HTERT RPE-1 (cell line): ENCODE data around the gene FOXI1.

Experiments
- in situ Hi-C: fragments of 300-500 bp; cut with MboI; formaldehyde crosslinking; loops from 4 replicates; pipeline ENCODE4 v1.14.3; 2020; ENCODE audit warnings: low sequenced_read_pairs

Gene FOXI1

DNA sequence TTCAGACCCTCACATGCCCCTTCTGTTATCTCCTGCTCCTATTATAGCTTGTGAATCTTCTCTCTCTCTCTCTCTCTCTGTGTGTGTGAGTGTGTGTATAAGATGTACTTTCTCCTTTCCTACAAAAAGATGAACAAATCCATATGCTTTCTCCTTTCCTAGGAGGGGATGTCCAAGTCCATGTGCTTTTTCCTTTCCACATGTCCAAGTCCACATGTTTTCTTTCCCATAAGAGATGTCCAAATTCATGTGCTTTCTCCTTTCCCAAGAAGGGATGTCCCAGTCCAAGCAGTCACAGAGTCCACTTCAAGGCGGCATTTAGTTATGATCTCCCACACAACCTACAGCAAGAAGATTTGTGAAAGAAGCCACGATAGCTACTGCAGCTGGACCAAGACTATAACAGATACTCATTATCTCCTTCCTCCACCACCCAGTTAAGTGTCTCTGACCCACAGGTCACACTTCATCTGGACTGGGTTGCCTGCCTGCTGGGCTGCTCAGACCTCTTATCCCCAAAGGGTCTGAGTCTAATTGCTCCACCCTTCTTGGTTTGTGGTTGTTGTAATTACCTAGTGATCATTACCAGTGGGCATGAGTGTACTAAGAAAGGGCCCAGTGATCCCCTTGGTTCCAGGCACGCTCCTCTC lies 18.4 kb upstream of the FOXI1 start:
- in situ Hi-C loops: loop anchor here (25.0 kb wide), 1 partner anchor 100 kb away; no protein-coding TSS in a partner anchor

DNA sequence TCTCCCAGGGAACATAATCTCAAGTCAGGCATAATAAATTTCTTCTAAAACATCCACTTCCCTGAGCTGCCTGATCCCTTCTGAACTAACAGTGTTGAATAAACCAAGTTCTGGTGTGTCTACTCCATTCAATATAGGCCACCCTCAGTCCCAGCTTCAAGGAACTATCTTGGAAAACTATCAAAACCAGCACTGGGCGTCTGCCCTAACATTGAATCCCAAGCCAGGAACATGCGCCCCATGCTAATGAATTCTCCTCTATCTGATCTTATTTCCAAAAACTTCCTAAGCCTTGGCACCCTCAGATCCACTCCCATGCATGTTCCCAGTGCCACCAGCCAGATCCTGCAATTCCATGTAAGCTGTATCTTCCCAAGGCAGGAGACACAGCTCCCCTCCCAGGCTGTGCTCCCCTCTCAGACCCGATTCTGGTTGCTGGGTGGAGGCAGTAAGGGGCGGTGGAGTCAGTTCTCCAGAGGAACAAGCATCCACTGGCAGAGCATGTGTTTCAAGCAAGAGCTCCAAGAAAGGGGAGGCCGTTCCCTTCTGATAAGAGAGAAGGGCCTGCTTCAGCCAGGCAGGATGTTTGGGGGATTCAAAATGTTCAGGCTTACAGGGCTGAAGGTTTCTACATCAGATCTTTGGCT lies 13.1 kb upstream of the FOXI1 start:
- in situ Hi-C loops: loop anchor here (25.0 kb wide), 1 partner anchor 95 kb away; no protein-coding TSS in a partner anchor

DNA sequence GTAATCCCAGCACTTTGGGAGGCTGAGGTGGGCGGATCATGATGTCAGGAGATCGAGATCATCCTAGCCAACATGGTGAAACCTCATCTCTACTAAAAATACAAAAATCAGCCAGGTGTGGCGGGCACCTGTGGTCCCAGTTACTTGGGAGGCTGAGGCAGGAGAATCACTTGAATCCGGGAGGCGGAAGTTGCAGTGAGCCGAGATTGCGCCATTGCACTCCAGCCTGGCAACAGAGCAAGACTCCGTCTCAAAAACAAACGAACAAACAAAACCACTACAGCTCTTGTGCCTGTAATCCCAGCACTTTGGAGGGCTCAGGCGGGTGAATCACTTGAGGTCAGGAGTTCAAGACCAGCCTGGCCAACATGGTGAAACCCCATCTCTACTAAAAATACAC lies 11.4 kb upstream of the FOXI1 start:
- in situ Hi-C loops: loop anchor here (25.0 kb wide), 1 partner anchor 93 kb away; no protein-coding TSS in a partner anchor

DNA sequence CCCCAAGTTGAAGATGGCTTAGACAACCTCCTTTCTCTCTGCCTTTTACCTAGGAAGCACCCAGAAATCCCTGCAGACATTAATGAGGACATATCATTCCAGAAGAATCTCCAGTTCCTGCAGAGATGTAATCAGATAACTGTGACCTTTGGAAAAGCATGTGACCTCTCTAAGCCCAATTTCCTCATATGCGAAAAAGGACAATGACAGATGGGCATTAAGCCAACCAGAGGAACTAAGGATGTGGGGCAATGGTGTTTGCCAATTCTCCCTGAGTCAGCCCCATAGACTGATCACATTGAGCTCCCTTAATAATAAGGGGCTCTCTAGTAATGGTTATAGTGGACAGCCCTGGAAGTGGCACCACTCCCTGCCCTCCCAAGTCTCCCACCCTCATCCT lies 10.1 kb upstream of the FOXI1 start:
- in situ Hi-C loops: loop anchor here (25.0 kb wide), 1 partner anchor 92 kb away; no protein-coding TSS in a partner anchor

DNA sequence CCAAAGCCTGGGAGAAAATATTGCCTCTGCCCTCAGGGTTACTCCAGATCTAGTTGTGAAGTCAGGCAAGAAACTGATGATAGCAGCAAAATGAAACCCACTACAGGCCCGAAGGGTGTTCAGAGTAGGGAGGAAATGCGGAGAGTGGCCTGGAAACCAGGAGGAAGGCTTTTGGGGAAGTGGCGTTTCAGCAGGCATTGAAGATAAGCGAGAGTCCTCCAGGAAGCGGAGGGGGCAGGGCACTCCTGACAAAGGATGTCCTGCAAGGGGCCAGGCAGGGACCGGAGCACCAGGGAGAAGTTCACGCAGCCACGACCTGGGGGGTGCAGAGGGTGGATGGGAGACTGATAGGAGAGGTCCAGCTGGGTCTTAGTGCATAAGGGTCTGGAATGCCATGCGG lies 7.8 kb upstream of the FOXI1 start:
- in situ Hi-C loops: loop anchor here (25.0 kb wide), 1 partner anchor 89 kb away; no protein-coding TSS in a partner anchor

GRCh38 chr5:170100066-170100943 lies 5.4 kb upstream of the FOXI1 start:
- in situ Hi-C loops: no loop called here

DNA sequence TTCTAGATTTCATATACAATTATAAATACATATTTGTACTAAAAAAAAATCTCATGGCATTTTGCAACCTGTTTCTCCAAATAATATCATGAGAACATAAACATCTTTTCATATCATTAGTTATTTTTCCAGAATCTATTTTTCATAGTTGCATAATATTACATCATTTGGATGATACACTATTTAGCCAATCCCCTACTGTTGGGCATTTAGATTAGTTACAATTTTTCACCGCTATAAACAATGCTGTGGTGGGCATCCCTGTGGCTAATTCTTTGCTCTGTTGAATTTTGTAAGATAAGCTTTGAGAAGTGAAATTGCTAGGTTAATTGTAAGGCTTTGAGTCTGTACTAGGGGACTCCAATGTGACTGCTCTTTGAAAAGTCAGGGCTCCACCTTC lies 2.2 kb upstream of the FOXI1 start:
- in situ Hi-C loops: no loop called here

DNA sequence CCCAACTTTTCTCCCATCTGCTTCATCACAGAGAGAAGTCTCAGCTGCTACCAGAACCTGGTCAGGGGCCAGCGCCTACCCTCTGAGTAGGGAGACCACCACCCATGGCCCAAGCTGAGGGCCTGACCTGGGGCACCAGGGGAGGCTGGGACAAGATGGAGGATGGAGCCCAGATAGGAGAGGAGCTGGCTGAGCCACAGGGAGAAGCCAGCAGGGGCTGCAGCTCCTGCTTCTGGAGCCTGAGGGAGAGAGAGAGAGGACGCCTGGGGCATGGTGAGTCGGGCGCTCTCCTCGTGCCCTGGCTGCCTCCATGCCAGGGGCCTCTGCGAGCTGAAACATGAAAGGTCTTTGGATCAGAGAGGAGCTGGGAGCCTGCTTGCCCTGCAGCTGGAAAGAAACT lies 1.4 kb upstream of the FOXI1 start:
- in situ Hi-C loops: no loop called here

- in situ Hi-C loops: no loop called here
Measured at GRCh38 chr5:170104710-170105109, 987 bp upstream of the FOXI1 start.

DNA sequence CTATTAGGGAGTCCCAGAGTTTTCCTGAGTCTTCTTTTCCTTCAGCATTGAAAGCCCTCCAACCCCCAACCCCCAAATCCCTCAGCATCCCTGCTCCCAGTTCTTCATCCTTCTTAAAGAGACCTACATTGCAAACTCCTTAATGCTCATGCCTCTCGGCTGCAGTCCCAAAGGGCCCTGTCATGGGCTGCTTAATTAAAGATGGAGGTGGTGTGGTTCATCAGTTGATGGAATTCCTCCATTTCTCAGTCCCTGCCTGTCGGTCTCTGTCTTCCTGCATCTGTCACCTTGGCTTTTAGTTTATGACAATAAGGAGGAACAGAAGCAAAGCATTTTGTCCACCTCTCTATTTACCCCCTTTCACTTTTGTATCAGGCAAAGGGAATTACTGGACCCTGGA lies 2.0 kb downstream of the FOXI1 start:
- in situ Hi-C loops: no loop called here

- in situ Hi-C loops: no loop called here
Measured at GRCh38 chr5:170108266-170108785, 2.6 kb downstream of the FOXI1 start.

GRCh38 chr5:170109059-170110031 lies 3.6 kb downstream of the FOXI1 start:
- in situ Hi-C loops: no loop called here

DNA sequence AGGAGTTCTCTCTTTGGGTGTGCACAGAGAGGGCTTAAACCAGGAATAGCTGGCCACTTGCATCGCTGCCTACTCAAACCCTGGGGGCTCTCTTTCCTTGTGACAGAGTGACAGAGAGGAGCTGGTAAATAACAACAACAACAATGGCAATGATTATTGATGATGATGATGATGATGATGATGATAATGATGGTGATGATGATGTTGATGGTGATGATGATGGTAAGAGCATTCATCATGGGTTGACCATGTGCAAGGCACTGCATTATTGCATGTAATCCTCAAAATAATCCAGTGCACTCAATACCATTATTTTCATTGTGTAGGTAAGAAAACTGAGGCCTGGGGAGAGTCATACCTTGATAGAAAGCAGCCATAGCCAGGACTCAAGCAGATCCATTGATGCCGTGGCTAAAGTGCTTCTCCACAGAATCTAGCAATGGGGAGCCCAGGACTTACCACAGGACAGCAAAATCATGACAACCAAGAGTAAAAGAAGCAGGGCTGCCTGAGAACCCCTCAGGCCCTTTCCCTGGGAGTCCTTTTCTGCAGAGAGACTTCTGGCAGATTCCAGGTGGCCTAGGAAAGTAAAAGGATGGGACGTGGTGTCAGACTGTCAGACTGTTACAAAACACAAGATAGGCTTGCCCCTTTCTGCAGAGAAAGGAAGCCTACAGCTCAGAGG lies 4.8 kb downstream of the FOXI1 start:
- in situ Hi-C loops: no loop called here

DNA sequence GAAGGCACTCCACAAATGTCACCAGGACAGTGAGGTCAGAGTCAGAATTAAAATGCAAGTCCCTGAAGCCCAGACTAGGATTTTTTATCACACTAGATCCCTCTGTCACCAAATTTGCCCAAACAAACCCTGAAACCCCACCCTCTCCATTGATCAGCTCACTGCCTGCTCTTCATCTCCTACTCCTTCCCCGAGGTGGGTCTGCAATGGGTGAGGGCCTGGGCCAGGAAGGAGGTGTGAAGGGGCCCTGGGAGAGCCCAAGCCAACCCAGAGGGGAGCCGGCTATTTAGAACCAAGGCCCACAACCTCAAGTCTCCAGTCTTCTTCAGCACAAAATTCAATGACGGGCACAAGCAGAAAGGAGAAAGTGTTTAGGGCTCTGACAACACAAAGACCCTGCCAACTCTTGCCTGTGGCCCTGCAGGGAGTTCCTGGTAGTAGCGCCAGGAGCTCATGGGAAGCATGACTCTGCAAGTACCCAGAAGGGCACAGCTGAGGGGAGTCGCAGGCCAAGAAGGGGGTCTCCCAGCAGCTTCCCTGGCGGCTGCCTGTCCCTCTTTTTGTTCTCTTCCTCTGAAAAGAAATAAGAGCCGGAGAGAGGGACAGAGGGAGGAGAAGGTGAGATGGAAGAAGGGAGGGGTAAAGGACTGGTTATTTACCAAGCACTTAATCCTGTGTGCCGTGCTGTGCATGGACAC lies 5.5 kb downstream of the FOXI1 start:
- in situ Hi-C loops: no loop called here

DNA sequence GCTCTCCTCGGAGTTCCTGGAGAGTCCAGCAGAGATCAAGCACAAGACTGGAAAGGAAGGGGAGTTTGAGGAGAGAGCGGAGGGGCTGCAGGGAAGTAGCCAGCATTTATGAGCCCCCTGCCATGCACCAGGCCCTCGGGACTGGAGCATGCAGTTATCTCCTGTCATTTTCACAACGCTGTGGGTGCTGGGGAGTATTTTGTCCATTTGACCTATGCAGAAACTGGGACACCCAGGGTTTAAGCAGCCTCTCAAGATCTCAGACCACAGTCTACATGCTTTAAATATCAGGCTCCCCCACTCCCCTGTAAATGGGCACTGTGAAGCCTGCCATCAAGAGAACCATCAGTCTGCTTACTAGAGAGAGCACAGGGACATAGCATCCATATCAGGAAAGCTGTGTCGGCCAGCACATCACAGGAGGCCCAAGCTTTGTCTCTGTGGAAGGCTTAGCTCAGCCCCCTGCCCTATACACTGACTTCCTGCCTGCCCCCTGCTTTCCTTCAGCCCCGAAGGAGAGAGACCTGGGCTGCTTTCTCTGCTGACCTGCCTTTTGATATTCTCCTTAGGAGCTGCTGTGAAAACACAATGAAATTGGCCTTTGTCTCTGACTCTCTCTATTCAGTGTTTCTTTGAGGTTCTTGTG lies 7.3 kb downstream of the FOXI1 start:
- in situ Hi-C loops: no loop called here

GRCh38 chr5:170113522-170113900 lies 7.8 kb downstream of the FOXI1 start:
- in situ Hi-C loops: no loop called here

DNA sequence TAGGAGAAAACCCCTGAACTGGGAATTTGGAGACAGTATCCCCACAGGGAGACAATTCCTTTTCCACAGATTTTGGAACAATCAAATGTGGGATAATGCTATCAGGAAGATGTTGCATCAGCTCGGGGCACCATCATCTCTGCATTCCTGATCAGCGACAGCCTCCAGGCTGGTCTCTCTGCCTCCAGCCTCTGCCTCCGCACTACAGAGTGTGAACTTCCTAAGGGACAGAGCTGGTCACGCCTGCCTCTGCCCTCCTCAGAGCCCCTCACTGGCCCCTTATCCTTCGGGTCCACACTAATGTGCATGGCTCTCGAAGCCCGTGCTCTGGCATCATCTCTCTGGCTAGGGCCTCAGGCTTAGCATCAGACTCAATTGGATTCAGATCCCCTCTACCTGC lies 8.6 kb downstream of the FOXI1 start:
- in situ Hi-C loops: no loop called here

DNA sequence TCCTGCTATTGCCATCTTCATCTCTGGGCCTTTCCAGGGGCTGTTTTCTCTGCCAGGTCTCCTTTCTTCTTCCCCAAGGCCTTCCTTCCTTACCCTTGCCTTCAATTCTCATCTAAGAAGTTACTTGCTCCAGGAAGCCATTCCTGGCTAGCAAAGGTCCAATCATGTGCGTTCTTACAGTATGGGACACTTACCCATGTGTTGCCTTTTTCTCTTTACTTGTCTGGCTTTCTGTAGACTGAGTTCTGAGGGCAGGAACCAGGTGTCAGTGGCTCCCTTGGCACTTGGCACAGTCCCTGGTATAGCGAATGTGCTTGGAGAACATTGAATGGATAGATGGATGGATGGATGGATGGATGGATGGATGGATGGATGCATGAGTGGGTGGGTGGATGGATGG lies 10.2 kb downstream of the FOXI1 start:
- in situ Hi-C loops: no loop called here

- in situ Hi-C loops: no loop called here
Measured at GRCh38 chr5:170117736-170118135, 12.0 kb downstream of the FOXI1 start.
